Measurements from ENCODE around the gene ZNF837. TPM values are rescaled to one million over a fixed set of nuclear protein-coding genes. Genes with fewer than 3 reads are reported as not detected.
"Not testable (repeated sequence)": the region's sequence is repeated elsewhere in the genome, so short reads cannot be mapped to it uniquely, and the experiment has no call there.

ZNF837 gene
- total RNA-seq, 1 experiment from 2014 or later, result 1.7 TPM

DNA sequence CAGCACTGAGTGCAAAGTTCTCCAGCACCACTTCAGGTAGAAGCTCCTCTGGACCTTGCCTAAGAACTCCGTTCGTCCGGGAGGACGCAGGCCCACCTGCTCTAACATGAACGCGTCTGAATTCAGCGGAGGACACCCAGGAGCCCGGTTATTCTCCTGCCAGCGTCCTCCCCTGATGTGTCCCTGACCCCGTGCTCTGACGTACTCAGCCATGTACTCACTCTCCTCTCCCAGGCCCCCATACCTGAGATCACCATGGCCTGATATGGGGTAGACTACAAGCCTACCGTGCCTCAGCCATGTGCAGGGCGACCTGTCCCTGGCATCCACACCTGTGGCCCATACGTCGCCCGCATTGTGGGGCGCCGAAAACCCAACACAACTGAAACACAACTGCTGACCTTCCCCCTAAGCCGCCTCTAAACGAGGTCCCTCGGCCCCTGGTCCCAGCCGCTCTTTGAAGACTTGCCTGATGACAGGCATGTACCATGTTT, 26.9 kb upstream of the ZNF837 start:
- POLR2A ChIA-PET, result interaction anchor here (1.0 to 2.7 kb wide), 10 partner anchors 11 to 168 kb away, joined by 3 to 24 read pairs (median 6); partner anchors contain the start of genes ZBTB45, ZNF324B, ZNF446 and ZNF497
- TF ChIP-seq, protein P1, sequence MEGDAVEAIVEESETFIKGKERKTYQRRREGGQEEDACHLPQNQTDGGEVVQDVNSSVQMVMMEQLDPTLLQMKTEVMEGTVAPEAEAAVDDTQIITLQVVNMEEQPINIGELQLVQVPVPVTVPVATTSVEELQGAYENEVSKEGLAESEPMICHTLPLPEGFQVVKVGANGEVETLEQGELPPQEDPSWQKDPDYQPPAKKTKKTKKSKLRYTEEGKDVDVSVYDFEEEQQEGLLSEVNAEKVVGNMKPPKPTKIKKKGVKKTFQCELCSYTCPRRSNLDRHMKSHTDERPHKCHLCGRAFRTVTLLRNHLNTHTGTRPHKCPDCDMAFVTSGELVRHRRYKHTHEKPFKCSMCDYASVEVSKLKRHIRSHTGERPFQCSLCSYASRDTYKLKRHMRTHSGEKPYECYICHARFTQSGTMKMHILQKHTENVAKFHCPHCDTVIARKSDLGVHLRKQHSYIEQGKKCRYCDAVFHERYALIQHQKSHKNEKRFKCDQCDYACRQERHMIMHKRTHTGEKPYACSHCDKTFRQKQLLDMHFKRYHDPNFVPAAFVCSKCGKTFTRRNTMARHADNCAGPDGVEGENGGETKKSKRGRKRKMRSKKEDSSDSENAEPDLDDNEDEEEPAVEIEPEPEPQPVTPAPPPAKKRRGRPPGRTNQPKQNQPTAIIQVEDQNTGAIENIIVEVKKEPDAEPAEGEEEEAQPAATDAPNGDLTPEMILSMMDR (IDR thresholded peaks at IDR 0.05; ENCODE audit: unreplicated experiment), result no peak
- Mint-ChIP-seq H3K27ac (ENCODE audit: low read depth, unreplicated experiment) (peak overlapping the region; percentile 95), H3K4me1 (ENCODE audit: insufficient read depth, unreplicated experiment) (peaks cover 26% of the 10 kb centered on the region), H3K9me3 (ENCODE audit: unreplicated experiment) (no peaks in the 10 kb centered on the region), H3K36me3 (ENCODE audit: insufficient read depth, unreplicated experiment) (peaks cover 22% of the 10 kb centered on the region), H3K4me3 (ENCODE audit: unreplicated experiment) (peak overlapping the region; percentile 81), H3K27me3 (ENCODE audit: insufficient read depth, unreplicated experiment) (no peaks in the 10 kb centered on the region)
- DNase-seq (ENCODE audit: unreplicated experiment), result no peak
- intact Hi-C loops (cut with micrococcal nuclease), result loop anchor here (1.0 to 5.0 kb wide), 2 partner anchors 45 to 59 kb away; partner anchors contain the start of gene ZNF324B
- BruUV-seq (replicated peaks), result TSS peak; percentile 81
- CTCF ChIA-PET, result interaction anchor here (2.1 kb wide), 1 partner anchor 10 kb away, joined by 6 read pairs; no protein-coding TSS in a partner anchor

DNA sequence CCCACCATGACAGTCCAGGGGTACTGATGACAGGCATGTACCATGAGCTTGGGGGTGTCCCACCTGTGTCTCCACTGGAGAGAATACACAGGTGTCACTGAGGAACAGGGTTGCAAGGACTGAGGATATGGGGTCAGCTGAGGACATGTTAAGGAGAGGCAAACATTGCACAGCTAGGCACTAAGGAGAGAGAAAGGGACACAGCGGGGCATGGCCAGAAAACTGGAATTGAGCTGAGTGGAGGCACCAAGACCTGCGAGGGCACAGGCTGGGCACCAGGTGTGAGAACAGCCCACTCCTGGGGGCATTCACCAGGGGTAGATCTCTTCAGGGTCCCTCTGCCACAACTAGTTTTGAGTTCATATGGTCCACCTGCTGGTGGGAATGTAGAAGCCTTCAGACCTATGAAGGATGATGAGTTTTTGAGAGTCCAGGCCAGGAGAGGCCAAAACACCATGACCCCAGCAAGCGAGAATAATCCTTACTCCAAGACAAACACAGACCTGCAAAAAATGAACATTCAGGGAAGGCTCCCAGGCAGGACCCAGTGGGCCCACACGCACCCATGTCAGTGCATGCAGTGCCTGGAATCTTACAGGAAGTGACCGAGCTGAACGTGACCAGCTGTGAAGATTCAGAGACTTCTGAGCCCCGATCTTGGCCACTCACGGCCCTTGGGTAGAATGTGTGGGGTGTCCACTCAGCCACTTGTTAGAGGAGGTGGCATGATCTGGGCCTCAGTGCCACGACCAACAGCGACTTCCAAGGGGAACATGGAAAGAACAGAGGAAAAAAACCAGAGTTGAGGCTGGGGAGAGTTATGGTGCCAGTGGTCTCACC, 26.2 kb upstream of the ZNF837 start:
- POLR2A ChIA-PET, result interaction anchor here (0.6 to 0.8 kb wide), 3 partner anchors 15 to 159 kb away, joined by 3 to 4 read pairs (median 3); partner anchors contain the start of gene ZNF324B
- CTCF ChIA-PET, result interaction anchor here (0.9 to 2.1 kb wide), 3 partner anchors 11 to 20 kb away, joined by 3 to 6 read pairs (median 3); partner anchors contain the start of genes RNF225 and RPS5
- Mint-ChIP-seq H3K4me3 (ENCODE audit: unreplicated experiment) (peak overlapping the region; percentile 81), H3K36me3 (ENCODE audit: insufficient read depth, unreplicated experiment) (peaks cover 22% of the 10 kb centered on the region), H3K27me3 (ENCODE audit: insufficient read depth, unreplicated experiment) (no peaks in the 10 kb centered on the region), H3K9me3 (ENCODE audit: unreplicated experiment) (no peaks in the 10 kb centered on the region), H3K27ac (ENCODE audit: low read depth, unreplicated experiment) (peak overlapping the region; percentile 95), H3K4me1 (ENCODE audit: insufficient read depth, unreplicated experiment) (peaks cover 26% of the 10 kb centered on the region)
- TF ChIP-seq, protein P1 (IDR thresholded peaks at IDR 0.05; ENCODE audit: unreplicated experiment), result no peak
- no peak for DNase-seq (ENCODE audit: unreplicated experiment)
- intact Hi-C loops (cut with micrococcal nuclease), result loop anchor here (5.0 kb wide), 1 partner anchor 45 kb away; the partner anchor contains the start of gene ZNF324B
- BruUV-seq (replicated peaks), result no TSS peak

DNA sequence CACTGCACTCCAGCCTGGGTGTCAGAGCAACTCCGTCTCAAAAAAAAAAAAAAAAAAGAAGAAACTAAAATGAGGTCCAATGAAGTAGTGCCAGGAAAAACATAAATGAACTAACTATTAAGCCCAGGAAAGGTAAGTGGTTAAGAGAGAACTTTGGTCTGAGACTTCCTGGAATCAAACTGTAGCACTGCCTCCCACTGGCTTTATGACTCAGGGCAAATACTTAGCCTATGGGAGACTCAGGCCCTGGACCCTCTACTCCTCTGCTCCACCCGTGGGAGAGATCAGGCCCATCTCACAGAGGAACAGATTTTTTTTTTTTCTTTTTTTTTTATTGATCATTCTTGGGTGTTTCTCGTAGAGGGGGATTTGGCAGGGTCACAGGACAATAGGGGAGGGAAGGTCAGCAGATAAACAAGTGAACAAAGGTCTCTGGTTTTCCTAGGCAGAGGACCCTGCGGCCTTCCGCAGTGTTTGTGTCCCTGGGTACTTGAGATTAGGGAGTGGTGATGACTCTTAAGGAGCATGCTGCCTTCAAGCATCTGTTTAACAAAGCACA, 23.2 kb upstream of the ZNF837 start:
- DNase-seq (ENCODE audit: unreplicated experiment); BruUV-seq (replicated peaks); H3K27me3 Mint-ChIP-seq (ENCODE audit: insufficient read depth, unreplicated experiment); H3K27ac Mint-ChIP-seq (ENCODE audit: low read depth, unreplicated experiment); H3K9me3 Mint-ChIP-seq (ENCODE audit: unreplicated experiment); H3K36me3 Mint-ChIP-seq (ENCODE audit: insufficient read depth, unreplicated experiment); H3K4me3 Mint-ChIP-seq (ENCODE audit: unreplicated experiment); intact Hi-C loops (cut with micrococcal nuclease): not testable (repeated sequence)
- ChIA-PET CTCF (interaction anchor here (1.0 kb wide), 1 partner anchor 60 kb away, joined by 3 read pairs; no protein-coding TSS in a partner anchor), POLR2A (interaction anchor here (0.7 to 1.6 kb wide), 2 partner anchors 17 to 74 kb away, joined by 3 to 4 read pairs; partner anchors contain the start of gene RPS5)
- peaks cover 28% of the 10 kb centered on the region for H3K4me1 Mint-ChIP-seq (ENCODE audit: insufficient read depth, unreplicated experiment)

DNA sequence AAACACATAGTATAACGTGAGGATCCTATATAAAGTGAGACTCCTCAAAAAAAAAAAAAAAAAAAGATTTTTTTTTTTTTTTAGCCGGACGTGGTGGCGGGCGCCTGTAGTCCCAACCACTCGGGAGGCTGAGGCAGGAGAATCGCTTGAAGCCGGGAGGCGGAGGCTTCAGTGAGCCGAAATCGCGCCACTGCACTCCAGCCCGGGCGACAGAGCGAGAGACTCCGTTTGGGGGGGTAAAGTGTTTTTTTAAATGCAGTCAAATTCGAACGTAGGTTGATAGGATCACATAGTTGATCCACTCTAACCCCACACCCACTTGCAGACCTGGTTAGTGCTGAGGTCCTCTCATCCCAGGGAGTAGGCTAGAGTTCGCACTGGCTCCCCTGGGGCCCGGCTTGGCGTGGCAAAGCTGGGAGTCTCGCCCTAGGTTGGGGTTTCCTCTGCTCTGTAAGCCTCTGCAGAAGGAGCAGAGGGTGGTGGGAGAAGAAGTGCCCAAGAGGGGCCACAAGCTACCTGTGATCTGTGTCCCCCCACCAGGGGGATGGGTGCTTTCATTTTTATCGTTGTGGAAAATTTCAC, 21.1 kb upstream of the ZNF837 start:
- Mint-ChIP-seq H3K27ac (ENCODE audit: low read depth, unreplicated experiment) (peak overlapping the region; percentile 95), H3K4me1 (ENCODE audit: insufficient read depth, unreplicated experiment) (peaks cover 18% of the 10 kb centered on the region), H3K4me3 (ENCODE audit: unreplicated experiment) (peak overlapping the region; percentile 92), H3K36me3 (ENCODE audit: insufficient read depth, unreplicated experiment) (peaks cover 6% of the 10 kb centered on the region), H3K27me3 (ENCODE audit: insufficient read depth, unreplicated experiment) (no peaks in the 10 kb centered on the region), H3K9me3 (ENCODE audit: unreplicated experiment) (no peaks in the 10 kb centered on the region)
- BruUV-seq (replicated peaks), result no TSS peak
- ChIA-PET POLR2A (interaction anchor here (0.6 to 4.7 kb wide), 6 partner anchors 13 to 72 kb away, joined by 3 to 22 read pairs (median 4); partner anchors contain the start of genes RPS5, ZNF324B and ZNF497), CTCF (interaction anchor here (0.9 to 2.1 kb wide), 2 partner anchors 25 to 112 kb away, joined by 3 to 7 read pairs; no protein-coding TSS in a partner anchor)
- TF ChIP-seq, protein P1 (IDR thresholded peaks at IDR 0.05; ENCODE audit: unreplicated experiment), result no peak
- no peak for DNase-seq (ENCODE audit: unreplicated experiment)
- intact Hi-C loops (cut with micrococcal nuclease), result loop anchor here (1.0 kb wide), 1 partner anchor 21 kb away; the partner anchor contains the start of gene ZNF837

Measured in MCF 10A (cell line).